ENCODE measurements around the gene AGTR1.
"Not testable (repeated sequence)": the region's sequence is repeated elsewhere in the genome, so short reads cannot be mapped to it uniquely, and the experiment has no call there.

The AGTR1 gene

GRCh38 chr3:148772361-148772760 lies 74.7 kb downstream of the AGTR1 start:
- no peak for DNase-seq (ENCODE audit: low read depth)
- TF ChIP-seq CTCF (conservative IDR thresholded peaks at IDR 0.05; ENCODE audit: low read depth, low read length): no peak
- no peak overlapping the region for H3K4me3 ChIP-seq (ENCODE audit: low read depth, low read length)

DNA sequence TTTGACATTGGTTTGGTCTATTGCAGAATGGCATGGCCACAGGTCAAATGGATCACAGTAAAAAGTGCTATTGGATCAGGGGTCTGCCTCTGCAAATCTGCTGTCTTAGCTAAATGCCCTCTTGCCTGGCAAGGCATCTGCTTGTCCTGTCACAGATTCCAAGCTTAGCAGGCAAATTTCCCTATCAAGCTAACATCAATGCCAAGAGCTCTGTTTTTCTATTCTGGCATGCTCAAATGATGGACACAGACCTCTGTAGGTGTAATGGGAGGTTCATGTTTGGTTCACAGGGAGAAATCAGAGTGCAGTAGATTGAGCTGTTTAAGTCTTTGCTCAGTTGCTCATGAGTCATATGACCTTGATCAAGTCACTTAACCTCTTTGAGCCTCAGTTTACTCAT lies 75.1 kb downstream of the AGTR1 start:
- no peak for DNase-seq (ENCODE audit: low read depth)
- TF ChIP-seq CTCF (conservative IDR thresholded peaks at IDR 0.05; ENCODE audit: low read depth, low read length): no peak
- no peak overlapping the region for H3K4me3 ChIP-seq (ENCODE audit: low read depth, low read length)

- TF ChIP-seq CTCF (conservative IDR thresholded peaks at IDR 0.05; ENCODE audit: low read depth, low read length): no peak
- DNase-seq (ENCODE audit: low read depth): no peak
- no peak overlapping the region for H3K4me3 ChIP-seq (ENCODE audit: low read depth, low read length)
These were observed 76.1 kb downstream of the AGTR1 start for GRCh38 chr3:148773805-148774204.

DNA sequence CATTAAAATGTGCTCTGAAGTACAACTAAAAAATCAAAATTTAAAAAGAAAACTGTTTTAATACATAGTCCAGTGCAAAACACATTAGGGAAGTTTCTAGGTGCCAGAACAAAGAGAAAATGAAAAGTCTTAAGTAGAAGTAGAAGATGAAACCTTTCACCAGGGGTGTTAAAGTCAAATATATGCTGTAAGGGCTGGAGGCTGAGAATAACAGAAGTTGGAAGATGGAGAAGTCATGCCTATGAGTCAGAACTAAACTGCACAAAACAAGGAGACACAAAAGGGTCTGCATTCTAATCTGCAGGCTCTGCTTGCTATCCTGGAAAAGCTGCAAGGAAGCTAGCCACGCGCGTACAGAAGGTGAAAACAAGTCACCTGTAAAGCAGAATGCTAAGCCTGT lies 81.2 kb downstream of the AGTR1 start:
- no peak overlapping the region for H3K4me3 ChIP-seq (ENCODE audit: low read depth, low read length)
- TF ChIP-seq CTCF (conservative IDR thresholded peaks at IDR 0.05; ENCODE audit: low read depth, low read length): no peak
- DNase-seq (ENCODE audit: low read depth): peak; percentile 18

GRCh38 chr3:148785026-148785425 lies 87.3 kb downstream of the AGTR1 start:
- not testable (repeated sequence) for DNase-seq (ENCODE audit: low read depth); H3K4me3 ChIP-seq (ENCODE audit: low read depth, low read length)

DNA sequence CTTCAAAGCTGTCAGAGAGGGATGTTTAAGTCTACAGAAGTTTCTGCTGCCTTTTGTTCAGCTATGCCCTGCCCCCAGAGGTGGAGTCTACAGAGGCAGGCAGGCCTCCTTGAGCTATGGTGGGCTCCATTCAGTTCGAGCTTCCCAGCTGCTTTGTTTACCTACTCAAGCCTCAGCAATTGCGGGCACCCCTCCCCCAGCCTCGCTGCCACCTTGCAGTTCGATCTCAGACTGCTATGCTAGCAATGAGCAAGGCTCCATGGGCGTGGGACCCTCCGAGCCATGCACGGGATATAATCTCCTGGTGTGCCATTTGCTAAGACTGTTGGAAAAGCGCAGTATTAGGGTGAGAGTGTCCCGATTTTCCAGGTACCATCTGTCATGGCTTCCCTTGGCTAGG lies 88.5 kb downstream of the AGTR1 start:
- not testable (repeated sequence) for H3K4me3 ChIP-seq (ENCODE audit: low read depth, low read length); DNase-seq (ENCODE audit: low read depth)

GRCh38 chr3:148789146-148789545 lies 91.4 kb downstream of the AGTR1 start:
- H3K4me3 ChIP-seq (ENCODE audit: low read depth, low read length): no peak overlapping the region
- TF ChIP-seq CTCF (conservative IDR thresholded peaks at IDR 0.05; ENCODE audit: low read depth, low read length): no peak
- DNase-seq (ENCODE audit: low read depth): peak; percentile 55

GRCh38 chr3:148789906-148790305 lies 92.2 kb downstream of the AGTR1 start:
- no peak overlapping the region for H3K4me3 ChIP-seq (ENCODE audit: low read depth, low read length)
- no peak for DNase-seq (ENCODE audit: low read depth)
- no peak for TF ChIP-seq CTCF (conservative IDR thresholded peaks at IDR 0.05; ENCODE audit: low read depth, low read length)

All from choroid plexus epithelial cell (primary cell).